PFSK-1 (cell line): ENCODE results near the gene TRAPPC10.

Source experiments
- FOXP2 ChIP-seq: optimal IDR thresholded peaks from 2 replicates; pipeline ENCODE3; 2011; ENCODE audit warnings: borderline replicate concordance, control low read depth, inconsistent platforms; ENCODE audit not compliant: insufficient read depth; ENCODE audit errors: extremely low read length, extremely low read depth
- POLR2AphosphoS5 ChIP-seq: IDR thresholded peaks from 2 replicates; pipeline ENCODE4 v1.6.1; 2012; ENCODE audit warnings: low read depth, mild to moderate bottlenecking, control low read depth, low read length, moderate library complexity
- SIN3A ChIP-seq: IDR thresholded peaks from 2 replicates; pipeline ENCODE4 v1.6.1; 2012; ENCODE audit warnings: mild to moderate bottlenecking, low read length, moderate library complexity, borderline replicate concordance; ENCODE audit not compliant: insufficient read depth
- TAF1 ChIP-seq: IDR thresholded peaks from 2 replicates; pipeline ENCODE4 v1.6.1; 2012; ENCODE audit warnings: low read length, control low read depth, borderline replicate concordance; ENCODE audit not compliant: insufficient read depth
- TF ChIP-seq, protein P1 (sequence below), 2 experiments: IDR thresholded peaks; 2 replicates each; pipeline versions ENCODE4 v1.6.1 to v1.8.0; 2011 to 2012; ENCODE audit warnings: low read depth in 2 of 2, low read length in 2 of 2, control low read depth in 1 of 2, inconsistent platforms in 1 of 2, mild to moderate bottlenecking in 1 of 2, moderate library complexity in 1 of 2; ENCODE audit not compliant: insufficient read depth in 1 of 2

The TRAPPC10 gene

DNA sequence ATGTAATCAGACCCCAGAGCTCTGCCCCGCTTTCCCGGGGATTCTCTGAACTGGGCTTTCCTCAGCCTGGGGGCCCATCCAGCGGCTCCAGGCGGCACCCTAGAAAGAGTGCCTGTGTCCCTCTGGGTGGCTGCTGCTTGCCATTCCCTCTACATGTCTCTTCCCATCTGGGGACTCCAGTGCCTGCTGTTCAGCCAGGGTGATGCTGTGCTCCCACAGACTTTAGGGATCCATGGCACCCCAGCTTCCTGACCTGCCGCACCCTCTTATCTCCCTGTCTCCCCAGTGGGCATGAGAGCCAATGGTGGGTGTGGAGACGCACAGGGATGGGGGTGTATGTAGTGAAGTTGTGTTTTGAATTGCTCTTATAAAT lies 16.2 kb downstream of the TRAPPC10 start:
- TF ChIP-seq TAF1 (no peak), POLR2AphosphoS5 (no peak), SIN3A (no peak)
- TF ChIP-seq, protein P1, sequence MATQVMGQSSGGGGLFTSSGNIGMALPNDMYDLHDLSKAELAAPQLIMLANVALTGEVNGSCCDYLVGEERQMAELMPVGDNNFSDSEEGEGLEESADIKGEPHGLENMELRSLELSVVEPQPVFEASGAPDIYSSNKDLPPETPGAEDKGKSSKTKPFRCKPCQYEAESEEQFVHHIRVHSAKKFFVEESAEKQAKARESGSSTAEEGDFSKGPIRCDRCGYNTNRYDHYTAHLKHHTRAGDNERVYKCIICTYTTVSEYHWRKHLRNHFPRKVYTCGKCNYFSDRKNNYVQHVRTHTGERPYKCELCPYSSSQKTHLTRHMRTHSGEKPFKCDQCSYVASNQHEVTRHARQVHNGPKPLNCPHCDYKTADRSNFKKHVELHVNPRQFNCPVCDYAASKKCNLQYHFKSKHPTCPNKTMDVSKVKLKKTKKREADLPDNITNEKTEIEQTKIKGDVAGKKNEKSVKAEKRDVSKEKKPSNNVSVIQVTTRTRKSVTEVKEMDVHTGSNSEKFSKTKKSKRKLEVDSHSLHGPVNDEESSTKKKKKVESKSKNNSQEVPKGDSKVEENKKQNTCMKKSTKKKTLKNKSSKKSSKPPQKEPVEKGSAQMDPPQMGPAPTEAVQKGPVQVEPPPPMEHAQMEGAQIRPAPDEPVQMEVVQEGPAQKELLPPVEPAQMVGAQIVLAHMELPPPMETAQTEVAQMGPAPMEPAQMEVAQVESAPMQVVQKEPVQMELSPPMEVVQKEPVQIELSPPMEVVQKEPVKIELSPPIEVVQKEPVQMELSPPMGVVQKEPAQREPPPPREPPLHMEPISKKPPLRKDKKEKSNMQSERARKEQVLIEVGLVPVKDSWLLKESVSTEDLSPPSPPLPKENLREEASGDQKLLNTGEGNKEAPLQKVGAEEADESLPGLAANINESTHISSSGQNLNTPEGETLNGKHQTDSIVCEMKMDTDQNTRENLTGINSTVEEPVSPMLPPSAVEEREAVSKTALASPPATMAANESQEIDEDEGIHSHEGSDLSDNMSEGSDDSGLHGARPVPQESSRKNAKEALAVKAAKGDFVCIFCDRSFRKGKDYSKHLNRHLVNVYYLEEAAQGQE (IDR thresholded peaks at IDR 0.05; ENCODE audit: insufficient read depth in 1 of 2, low read depth in 2 of 2, low read length in 2 of 2): no peak

DNA sequence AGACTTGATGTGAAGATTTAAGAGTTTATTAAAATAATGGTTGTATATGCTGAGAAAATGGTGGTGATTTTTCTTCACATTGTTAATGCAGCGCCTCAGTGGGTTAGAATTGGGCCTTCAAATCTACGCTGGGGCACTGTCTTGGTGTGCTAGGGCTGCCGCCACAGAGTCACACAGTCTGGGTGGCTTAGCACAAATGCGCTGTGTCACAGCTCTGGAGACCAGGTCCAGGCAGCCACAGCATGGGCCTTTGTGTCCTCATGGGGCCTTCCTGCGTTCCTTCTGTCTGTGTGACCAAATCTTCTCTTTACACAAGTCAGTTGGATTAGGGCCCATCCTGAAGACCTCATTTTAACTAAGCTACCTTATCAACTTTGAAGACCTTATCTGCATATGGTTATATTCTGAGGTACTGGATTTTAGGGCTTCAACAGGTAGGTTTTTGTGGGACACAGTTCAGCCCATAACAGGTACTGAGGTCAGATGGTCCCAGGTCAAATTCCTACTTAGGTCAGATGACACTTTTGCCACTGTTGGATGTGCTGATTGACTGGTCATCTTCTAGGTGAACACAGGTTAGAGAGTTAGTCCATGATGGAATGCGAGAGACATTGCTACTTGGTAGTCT lies 17.5 kb downstream of the TRAPPC10 start:
- TF ChIP-seq, protein P1 (IDR thresholded peaks at IDR 0.05; ENCODE audit: insufficient read depth in 1 of 2, low read depth in 2 of 2, low read length in 2 of 2): no peak
- no peak for TF ChIP-seq TAF1
- no peak for TF ChIP-seq FOXP2
- no peak for TF ChIP-seq SIN3A
- TF ChIP-seq POLR2AphosphoS5: no peak

DNA sequence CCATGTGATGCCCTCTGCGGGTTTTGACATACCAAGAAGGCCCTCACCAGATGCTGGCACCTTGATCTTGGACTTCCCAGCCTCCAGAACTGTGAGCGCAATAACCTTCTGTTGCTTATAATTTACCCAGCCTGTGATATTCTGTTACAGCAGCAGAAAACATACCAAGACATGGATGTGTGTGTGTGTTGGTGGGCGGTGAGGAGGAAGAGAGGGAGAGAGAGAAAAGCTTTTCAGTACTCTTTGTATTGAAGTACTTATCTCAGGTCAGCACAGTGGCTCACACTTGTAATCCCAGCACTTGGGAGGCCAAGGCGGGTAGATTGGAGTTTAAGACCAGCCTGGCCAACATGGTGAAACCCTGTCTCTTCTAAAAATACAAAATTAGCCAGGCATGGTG lies 23.1 kb downstream of the TRAPPC10 start:
- TF ChIP-seq TAF1 (no peak), POLR2AphosphoS5 (no peak)

DNA sequence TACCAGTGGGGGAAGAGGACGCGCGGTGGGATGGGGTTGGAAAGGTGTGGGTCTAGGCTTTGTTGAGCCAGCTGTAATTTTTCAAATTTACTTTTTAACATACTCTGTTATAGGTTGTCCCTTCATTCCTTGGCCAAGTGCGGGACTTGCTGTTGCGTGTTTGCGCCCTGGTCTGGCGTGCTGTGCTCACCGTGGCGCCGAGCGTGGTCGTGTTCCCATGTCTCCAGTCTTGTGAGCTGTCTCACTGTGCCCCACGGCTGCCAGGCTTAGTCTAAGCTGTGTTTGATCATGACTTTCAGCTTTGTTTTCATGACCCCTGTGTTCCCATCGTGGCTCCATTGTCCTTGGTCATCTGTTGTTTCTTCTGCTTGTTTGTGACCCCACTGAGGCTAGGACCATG lies 26.0 kb downstream of the TRAPPC10 start:
- TF ChIP-seq POLR2AphosphoS5 (no peak), TAF1 (no peak), SIN3A (no peak), FOXP2 (no peak)
- TF ChIP-seq, protein P1 (IDR thresholded peaks at IDR 0.05; ENCODE audit: insufficient read depth in 1 of 2, low read depth in 2 of 2, low read length in 2 of 2): no peak

DNA sequence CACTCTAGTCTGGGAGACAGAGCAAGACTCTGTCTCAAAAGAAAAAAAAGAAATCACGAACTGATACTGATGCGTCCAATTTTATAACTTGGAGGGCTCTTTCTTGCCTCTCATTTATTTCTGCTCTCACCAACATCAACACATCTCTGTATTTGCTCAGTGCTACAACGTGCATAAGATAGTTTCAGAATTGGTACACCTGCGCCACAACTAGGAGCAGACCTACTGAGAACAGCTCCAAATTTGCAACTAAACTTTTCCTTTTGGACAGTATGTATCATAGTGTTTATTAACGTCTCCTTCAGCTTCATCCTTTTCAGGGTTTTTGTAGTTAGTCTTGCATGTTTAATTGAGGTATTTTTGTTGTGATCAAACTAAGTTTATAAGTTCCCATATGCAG lies 27.7 kb downstream of the TRAPPC10 start:
- TF ChIP-seq POLR2AphosphoS5 (no peak), FOXP2 (no peak), SIN3A (no peak), TAF1 (no peak)
- TF ChIP-seq, protein P1 (IDR thresholded peaks at IDR 0.05; ENCODE audit: insufficient read depth in 1 of 2, low read depth in 2 of 2, low read length in 2 of 2): no peak
